Activated CD4-positive, CD25-positive, alpha-beta regulatory T cell treated with anti-CD3 and anti-CD28 coated beads, Interleukin-2, amount 50 U/mL, for 72 hours (primary cell): ENCODE results near the gene PIGQ.
"Not testable (repeated sequence)": the region's sequence is repeated elsewhere in the genome, so short reads cannot be mapped to it uniquely, and the experiment has no call there.

Experiments used
- DNase-seq: peaks from one replicate; pipeline ENCODE4 v3.0.0; 2021

PIGQ gene

GRCh38 chr16:588889-589657 lies 19.3 kb downstream of the PIGQ start:
- DNase-seq = peak; percentile 99

GRCh38 chr16:589658-590187 lies 20.0 kb downstream of the PIGQ start, which contains the start of gene RAB40C:
RAB40C (plus strand) TSS chr16:590066; CDS start chr16:590292, 226 bp downstream.
- peak; percentile 99 for DNase-seq

- no peak for DNase-seq
Measured at GRCh38 chr16:590188-590814, 20.5 kb downstream of the PIGQ start.

- DNase-seq = no peak
Measured at GRCh38 chr16:590815-591200, 21.0 kb downstream of the PIGQ start.

GRCh38 chr16:591231-591630 lies 21.5 kb downstream of the PIGQ start:
- DNase-seq = no peak

GRCh38 chr16:591892-592517 lies 22.2 kb downstream of the PIGQ start:
- no peak for DNase-seq

GRCh38 chr16:592518-593306 lies 22.9 kb downstream of the PIGQ start:
- DNase-seq = peak; percentile 32

GRCh38 chr16:593406-593805 lies 23.6 kb downstream of the PIGQ start:
- no peak for DNase-seq

- DNase-seq = no peak
Measured at GRCh38 chr16:593807-594206, 24.0 kb downstream of the PIGQ start.

GRCh38 chr16:595094-595528 lies 25.3 kb downstream of the PIGQ start:
- DNase-seq = no peak

GRCh38 chr16:595942-596735 lies 26.4 kb downstream of the PIGQ start:
- no peak for DNase-seq

GRCh38 chr16:596736-597060 lies 26.9 kb downstream of the PIGQ start:
- no peak for DNase-seq

- not testable (repeated sequence) for DNase-seq
Measured at GRCh38 chr16:597655-598054, 27.9 kb downstream of the PIGQ start.

GRCh38 chr16:598823-599739 lies 29.3 kb downstream of the PIGQ start:
- no peak for DNase-seq

GRCh38 chr16:600781-601180 lies 31.0 kb downstream of the PIGQ start:
- no peak for DNase-seq

- DNase-seq = no peak
Measured at GRCh38 chr16:603933-604332, 34.2 kb downstream of the PIGQ start.

GRCh38 chr16:606656-607307 lies 37.0 kb downstream of the PIGQ start:
- DNase-seq = no peak

GRCh38 chr16:608019-608418 lies 38.3 kb downstream of the PIGQ start:
- DNase-seq = peak; percentile 57

GRCh38 chr16:609316-609715 lies 39.5 kb downstream of the PIGQ start:
- DNase-seq = no peak

GRCh38 chr16:609984-610383 lies 40.2 kb downstream of the PIGQ start:
- no peak for DNase-seq
